Bone marrow (tissue), 2 donors: ENCODE data around the gene TFDP1.
"Not testable (repeated sequence)": the region's sequence is repeated elsewhere in the genome, so short reads cannot be mapped to it uniquely, and the experiment has no call there.

Experiments
- DNase-seq, 2 donors: peaks; one replicate each; lab custom pipeline; 2025; lab: John Stamatoyannopoulos, UW

TFDP1 gene

DNA sequence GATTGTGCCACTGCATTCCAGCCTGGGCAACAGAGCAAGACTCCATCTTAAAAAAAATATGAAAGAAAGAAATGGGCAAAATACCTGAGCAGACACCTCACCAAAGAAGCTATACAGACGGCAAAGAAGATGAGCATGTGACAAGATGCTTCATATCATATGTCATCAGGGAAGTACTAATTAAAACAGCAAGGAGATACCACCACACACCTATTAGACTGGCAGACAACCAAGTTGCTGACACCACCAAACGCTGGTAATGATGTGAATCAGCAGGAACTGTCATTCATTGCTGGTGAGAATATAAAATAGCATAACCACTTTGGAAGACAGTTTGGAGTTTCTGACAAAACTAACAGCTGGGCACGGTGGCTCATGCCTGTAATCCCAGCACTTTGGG lies 11.5 kb upstream of the TFDP1 start:
- no peak for DNase-seq

DNA sequence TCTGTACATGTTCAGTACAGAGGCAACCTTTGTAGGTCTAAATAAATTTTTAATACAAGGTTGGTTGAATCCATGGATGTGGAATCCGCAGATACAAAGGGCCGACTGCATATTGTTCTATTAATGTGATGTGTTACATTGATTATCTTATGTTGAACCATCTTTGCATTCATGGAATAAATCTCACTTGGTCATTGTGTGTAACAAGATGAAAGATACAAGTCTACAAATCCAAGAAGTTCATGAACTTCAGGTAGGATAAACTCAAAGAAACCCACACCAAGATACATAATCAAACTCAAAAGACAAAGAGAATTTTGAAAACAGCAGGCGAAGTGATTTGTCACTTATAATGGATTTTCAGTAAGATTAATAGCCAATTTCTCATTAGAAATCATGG lies 8.0 kb upstream of the TFDP1 start:
- no peak for DNase-seq

DNA sequence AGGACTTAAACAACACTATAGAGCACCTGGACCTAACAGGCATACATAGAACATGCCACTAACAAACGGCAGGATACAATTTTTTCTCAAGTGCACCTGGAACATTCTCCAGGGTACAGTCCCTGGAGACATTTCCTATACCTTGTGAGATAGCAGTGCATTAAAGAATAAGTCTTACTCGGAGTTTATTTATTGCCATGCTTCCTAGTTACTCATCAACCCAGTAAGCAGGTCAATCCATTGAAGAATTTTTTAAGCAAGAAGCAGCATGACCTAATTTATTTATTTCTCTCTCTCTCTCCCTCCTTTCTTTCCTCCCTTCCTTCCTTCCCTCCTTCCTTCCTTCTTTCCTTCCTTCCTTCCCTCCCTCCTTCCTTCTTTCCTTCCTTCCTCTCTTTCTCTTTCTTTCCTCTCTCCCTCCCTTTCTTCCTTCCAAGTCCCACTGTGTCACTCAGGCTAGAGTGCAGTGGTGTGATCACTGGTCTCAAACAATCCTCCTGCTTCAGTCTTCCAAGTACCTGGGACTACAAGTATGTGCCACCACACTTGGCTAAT lies 6.6 kb upstream of the TFDP1 start:
- no peak for DNase-seq

DNA sequence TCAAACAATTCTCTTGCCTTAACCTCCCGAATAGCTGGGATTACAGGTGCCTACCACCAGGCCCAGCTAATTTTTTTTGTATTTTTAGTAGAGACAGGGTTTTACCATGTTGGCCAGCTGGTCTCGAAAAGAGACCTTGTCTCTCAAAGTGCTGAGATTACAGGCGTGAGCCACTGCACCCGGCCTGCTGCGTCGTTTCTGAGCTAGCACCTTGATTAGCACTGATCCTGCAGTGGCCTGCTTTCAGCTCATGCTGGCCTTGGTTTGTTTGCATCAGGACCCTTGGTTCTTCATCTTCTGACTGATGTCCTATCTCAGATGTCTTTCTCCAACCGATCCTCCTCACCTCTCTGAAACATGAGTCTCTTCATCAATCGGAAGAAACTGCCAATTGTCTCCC lies 4.9 kb upstream of the TFDP1 start:
- DNase-seq: no peak

GRCh38 chr13:113581871-113582270 lies 2.7 kb upstream of the TFDP1 start:
- no peak for DNase-seq

DNA sequence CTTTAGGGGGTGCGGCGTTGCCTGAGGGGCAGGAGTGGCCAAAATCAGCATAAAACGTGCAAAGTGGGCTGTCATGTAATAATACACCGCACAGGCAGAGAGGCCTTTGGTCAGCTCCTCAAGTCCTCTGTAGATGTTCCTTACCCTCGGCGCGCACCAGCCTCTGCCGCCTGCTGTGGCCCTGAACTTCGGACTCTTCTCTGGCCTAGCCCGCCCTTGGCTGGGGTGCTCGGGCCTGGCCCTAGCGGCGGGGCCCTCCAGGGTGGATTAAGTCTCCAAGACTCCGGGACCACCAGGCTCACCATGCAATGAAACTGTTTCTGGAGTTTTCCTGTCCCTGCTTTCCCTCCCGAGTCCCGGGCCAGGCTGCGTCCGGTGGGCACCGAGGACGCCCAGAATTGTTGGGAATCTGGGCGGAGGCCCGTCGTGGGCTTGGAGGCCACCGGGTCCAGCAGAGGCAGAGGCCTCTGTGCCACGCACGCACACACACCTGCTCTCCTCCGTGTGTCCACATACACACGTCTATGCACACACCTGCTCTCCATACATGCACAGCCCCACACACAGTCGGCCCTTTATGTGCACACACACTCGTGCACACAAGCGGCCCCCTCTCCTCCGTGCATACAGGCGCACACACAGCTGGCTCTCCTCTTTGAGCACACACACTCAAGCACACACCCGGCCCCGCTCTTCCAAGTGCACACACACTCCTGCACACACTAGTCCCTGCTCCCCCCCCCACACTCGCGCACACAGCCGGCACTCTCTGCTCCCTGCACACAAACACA lies 1.5 kb upstream of the TFDP1 start:
- no peak for DNase-seq

DNA sequence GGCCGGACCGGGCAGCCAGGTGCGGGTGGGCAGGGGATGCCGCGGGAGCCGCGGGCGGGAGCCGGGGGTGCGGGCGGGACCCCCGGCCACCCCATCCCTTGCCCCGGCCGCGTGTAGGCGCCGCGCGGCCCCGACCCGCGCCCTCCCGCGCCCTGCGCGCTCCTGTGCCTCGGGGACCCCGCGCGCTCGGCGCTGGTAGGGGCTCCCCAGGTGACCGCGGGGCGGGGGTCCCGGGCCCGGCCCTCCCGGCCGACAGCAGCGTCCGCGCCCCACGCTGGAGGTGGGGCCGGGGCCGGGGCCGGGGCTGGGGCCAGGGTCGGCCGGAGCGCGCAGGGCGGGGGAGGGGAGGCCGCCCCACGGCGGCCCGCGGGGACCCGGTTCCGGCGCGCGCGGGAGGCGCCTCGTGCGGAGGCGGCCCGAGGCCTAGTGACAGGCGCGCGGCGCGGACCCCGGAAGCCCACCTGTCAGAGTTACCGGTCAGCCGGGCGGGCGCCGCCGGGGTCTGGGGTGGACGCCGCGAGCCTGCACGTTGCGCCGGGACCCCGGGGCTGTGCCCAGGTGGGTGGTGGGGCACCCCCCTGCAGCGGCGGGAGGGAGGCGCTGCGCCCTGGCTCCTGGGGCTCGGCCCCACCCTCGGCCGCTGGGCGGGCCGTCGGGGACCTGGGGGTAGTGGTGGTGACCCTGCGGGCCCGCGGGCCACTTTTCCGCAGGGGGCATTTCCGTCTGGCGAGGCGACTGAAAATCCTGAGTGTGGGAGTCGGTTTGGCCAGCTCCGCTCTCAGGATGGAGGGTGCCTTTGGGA lies 518 bp downstream of the TFDP1 start:
- no peak for DNase-seq

DNA sequence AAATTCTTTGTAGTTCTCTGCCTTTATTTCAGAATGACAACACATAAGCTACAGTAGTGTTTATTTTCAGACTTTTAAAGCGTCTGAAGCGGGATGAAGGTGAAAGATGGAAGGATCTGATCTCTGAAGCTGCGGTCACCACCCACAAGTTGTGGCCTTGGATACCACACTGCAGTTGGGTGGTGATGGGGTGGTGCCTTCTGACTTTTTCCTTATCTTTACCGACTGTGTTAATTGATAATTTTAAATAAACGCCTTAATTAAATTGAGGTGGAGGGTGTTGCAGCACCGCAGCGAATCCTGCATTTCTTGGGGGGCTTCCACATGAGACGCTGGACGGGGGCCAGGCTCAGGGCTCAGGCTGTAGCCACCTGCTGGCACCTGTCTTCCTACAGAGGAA lies 1.3 kb downstream of the TFDP1 start:
- no peak for DNase-seq

DNA sequence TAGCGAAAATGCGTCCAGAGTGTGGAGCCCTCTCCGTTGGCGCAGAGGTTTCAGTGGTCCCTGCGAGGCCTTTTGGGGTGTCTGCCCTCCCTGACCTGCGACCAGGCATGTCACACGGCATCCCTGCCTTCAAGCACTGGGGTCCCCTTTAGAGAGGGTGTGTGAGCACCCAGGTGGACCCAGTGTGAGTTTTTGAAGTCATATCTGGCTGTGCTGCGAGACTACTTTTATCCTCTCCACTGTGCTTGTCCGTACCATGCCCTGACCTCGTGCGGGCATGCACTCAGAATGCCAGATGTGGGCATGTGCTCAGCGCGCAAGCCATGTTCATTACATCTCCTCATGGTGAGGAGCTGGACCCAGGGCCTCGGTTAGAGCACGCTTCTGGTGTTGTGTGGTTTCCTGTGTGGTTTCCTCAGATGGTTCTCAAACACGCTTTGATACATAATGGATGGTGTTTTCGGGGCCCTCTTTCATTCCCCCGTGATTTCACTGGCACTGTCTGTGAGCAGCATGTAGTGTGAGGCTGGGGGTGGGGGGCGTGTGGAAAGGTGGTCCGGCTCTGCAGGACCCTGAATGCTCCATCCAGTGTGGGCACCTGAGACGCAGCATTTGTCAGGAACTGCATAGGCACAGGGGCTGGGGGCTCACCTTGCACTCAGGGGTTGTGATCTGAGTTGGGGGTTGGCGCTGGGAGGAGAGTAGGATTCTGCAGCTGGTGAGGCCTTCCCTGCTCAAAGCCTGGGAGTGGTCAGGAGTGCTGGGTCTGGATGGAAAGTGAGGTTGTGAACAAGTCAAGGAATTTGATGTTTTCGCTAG lies 2.3 kb downstream of the TFDP1 start:
- DNase-seq: no peak

DNA sequence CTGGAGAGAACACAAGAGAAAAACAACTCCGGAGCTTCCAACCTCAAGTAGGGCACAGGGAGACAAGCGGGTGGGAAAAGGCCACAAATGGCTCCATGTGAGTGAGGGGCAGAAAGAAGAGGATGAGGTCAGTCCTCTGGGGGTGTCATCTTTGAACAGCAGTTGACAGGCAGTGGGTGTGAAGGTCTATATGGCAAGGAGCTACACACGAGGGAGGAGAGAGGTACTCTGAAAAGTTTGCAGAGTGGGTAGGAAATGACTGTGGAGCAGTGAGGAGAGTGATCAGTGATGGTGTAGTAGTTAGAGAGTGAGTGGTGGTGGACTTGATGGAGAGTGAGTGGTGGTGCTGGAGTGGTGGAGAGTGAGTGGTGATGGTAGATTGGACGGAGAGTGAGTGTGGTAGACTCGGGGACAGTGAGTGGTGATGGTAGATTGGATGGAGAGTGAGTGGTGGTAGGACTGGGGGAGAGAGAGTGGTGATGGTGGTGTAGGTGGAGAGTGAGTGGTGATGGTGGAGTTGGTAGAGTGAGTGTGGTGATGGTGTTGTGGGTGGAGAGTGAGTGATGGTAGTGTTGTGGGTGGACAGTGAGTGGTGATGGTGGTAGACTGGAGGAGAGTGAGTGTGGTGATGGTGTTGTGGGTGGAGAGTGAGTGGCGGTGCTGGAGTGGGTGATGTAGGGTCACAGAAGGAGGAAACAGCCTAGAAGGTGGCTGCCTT lies 4.0 kb downstream of the TFDP1 start:
- no peak for DNase-seq

DNA sequence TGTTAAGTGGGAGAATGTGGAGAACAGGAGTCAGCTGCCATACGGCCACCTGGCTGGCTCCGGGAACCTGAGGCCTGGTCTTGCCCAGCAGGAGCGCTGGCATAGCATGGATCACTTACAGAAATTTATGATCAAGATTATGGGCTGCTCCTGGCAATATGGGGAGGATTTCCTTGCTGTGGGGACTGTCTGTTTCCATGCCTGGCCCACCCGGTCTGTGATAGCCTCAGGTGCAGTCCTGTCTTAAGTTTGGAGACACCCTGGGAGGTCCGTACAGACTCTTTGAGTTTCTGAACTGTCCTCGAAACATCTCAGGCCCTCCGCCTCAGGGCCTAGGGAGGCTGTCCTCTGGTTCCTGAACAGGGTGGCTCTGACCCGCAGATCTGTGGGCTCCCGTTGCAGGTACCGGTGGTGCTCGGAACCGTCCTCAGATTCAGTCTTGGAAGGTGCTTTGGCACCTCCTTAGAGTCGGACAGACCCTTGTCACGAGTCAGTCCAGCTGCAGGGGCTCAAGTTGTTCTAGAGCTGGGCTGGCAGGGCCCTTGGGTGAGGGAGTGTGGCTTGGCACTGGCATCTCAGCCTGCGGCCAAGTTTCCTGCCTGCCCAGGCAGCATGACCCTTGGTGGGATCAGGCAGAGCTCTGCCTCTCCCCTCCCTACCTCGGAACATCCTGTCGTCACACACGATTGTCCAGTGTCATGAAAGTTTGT lies 4.9 kb downstream of the TFDP1 start:
- no peak for DNase-seq

DNA sequence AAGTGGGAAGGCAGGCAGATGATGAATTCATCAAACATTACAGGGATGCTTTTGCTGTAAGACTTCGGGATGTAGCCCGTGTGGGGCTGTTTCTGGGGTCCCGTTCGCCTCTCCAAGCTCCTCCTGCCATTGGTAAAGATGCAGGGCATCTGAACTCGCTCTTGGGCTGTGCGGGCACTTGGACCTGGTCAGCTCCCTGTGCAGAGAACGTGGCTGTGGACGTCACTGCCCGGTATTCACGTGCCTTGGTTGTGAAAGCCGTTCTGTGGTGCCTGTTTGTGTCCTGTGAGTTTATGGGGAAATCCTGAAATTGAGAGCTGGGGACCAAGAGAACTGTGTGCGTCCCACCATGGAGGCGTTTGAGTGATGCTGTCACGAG lies 5.4 kb downstream of the TFDP1 start:
- no peak for DNase-seq

DNA sequence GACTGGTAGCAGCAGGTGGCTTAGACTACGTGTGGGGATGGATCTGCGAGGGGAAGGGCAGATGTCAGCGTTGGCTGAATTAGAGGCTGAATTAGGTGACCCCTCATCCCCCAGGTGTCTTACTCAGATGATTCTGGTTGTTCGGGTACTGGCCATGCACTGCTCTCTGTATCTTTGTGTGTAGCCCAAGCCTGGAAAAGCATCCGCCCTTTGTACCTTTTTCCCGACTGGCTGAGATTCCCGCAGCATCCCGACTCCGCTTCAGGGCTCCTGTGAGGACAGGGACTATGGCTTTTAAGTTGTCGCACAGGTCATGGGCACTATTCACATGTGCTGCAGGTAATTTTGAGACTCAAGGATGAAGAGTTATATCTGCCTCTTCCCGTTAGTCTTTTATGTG lies 7.2 kb downstream of the TFDP1 start:
- DNase-seq: no peak

DNA sequence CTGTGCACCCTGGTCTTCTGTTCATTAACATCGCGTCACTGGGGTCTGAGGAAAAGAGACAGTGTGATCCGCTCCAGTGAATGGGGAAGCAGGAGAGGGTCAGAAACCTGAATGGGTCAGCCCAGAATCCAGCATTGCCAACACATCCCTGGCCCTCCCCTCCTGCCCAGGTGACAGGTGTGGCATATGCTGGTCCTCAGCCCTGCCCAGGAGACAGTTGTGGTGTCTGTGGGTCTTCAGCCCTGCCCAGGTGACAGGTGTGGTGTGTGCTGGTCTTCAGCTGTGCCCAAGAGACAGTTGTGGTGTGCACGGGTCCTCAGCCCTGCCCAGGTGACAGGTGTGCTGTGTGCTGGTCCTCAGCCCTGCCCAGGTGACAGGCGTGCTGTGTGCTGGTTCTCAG lies 8.0 kb downstream of the TFDP1 start:
- DNase-seq: no peak

GRCh38 chr13:113594066-113594821 lies 9.7 kb downstream of the TFDP1 start:
- DNase-seq: not testable (repeated sequence)

GRCh38 chr13:113595131-113595530 lies 10.6 kb downstream of the TFDP1 start:
- no peak for DNase-seq

- no peak for DNase-seq
Measured at GRCh38 chr13:113596321-113597200, 12.0 kb downstream of the TFDP1 start.

DNA sequence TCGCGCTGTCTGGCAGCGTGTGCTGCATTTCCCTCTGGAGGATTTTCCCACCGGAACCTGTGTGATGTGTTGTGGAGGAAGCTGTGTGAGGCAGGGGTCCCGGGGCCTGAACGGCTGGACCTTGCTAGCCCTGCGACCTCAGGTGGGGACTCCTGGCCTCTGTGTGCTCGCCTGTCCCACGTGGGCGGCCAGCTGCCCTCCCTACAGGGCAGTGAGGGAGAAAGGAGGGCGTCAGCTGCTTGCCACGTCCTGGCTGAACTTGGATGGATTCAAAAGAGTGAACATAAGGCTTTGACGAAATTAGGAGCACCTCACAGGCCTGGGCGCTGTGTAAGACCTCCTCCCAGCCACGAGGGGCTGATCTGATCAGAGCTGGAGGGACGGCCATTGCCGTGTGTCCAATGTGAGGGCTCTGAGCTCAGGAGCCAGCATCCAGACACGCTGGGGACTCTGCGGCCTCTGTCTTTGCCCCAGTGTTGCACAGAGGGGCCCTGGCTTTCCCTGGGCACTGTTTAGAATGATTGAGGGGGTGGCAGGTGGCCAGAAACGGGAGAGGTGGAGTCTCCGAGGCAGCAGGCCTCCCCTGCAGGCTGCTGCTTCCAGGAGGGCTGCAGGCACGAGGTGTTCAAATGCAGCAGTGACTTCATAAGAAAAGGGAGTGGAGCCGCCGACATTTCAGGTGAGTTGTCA lies 13.0 kb downstream of the TFDP1 start:
- DNase-seq: no peak

DNA sequence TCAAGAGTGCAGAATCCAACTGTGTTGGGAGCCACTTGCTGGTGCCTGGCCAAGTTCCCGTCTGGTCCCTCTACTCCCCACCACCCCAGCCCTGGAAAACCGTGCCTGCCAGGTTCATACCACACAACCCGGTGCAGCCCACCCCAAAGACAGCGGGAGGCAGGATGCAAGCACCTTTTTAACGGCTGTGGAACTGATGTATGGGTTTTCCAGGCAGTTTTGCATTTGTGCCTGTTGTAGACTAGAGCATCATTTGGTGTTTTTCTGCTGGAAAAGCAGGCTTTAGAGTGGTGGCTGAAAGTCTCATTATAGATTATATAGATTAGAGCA lies 13.5 kb downstream of the TFDP1 start:
- no peak for DNase-seq
